MM.1S (cell line): ENCODE measurements around the gene TMC2.

ENCODE experiments used
- DNase-seq: peaks from one replicate; pipeline ENCODE4 v3.0.0-alpha.2; 2015
- H2AFZ ChIP-seq: fragments of 300-600 bp; sonication (generic); 2 replicates; pipeline ENCODE4 v1.6.0; 2016; ENCODE audit warnings: antibody characterized with exemption, low read length
- H3F3A ChIP-seq: fragments of 300-600 bp; sonication (generic); 2 replicates; pipeline ENCODE4 v1.6.1; 2016; ENCODE audit warnings: mild to moderate bottlenecking, antibody characterized with exemption, low read length, moderate library complexity, mixed read lengths; ENCODE audit not compliant: insufficient read depth
- H3K27ac ChIP-seq: fragments of 300-600 bp; sonication (generic); 2 replicates; pipeline ENCODE4 v1.5.1; 2016; ENCODE audit warnings: mild to moderate bottlenecking, low read length
- H3K27me3 ChIP-seq: fragments of 300-600 bp; sonication (generic); replicated peaks from 2 replicates; pipeline ENCODE4 v1.6.0; 2016; ENCODE audit warnings: low read length; ENCODE audit not compliant: insufficient read depth
- H3K36me3 ChIP-seq: fragments of 300-600 bp; sonication (generic); replicated peaks from 2 replicates; pipeline ENCODE4 v1.6.1; 2016; ENCODE audit warnings: mild to moderate bottlenecking, low read length, mixed read lengths; ENCODE audit not compliant: insufficient read depth
- H3K4me1 ChIP-seq: fragments of 300-600 bp; sonication (generic); 2 replicates; pipeline ENCODE4 v1.6.1; 2016; ENCODE audit warnings: low read length, mixed read lengths
- H3K4me2 ChIP-seq: fragments of 300-600 bp; sonication (generic); 2 replicates; pipeline ENCODE4 v1.6.0; 2016; ENCODE audit warnings: low read depth, low read length
- H3K4me3 ChIP-seq: fragments of 300-600 bp; sonication (generic); 2 replicates; pipeline ENCODE4 v1.5.1; 2016; ENCODE audit warnings: low read length, mixed read lengths
- H3K79me2 ChIP-seq: fragments of 300-600 bp; sonication (generic); 2 replicates; pipeline ENCODE4 v1.6.1; 2016; ENCODE audit warnings: mixed run types, low read length, mixed read lengths
- H3K9ac ChIP-seq: fragments of 300-600 bp; sonication (generic); 2 replicates; pipeline ENCODE4 v1.6.1; 2016; ENCODE audit warnings: low read length, mixed read lengths
- H3K9me2 ChIP-seq: fragments of 300-600 bp; sonication (generic); replicated peaks from 2 replicates; pipeline ENCODE4 v1.6.1; 2016; ENCODE audit warnings: mild to moderate bottlenecking, low read length, mixed read lengths; ENCODE audit not compliant: insufficient read depth
- H3K9me3 ChIP-seq: fragments of 300-600 bp; sonication (generic); replicated peaks from 2 replicates; pipeline ENCODE4 v1.6.1; 2016; ENCODE audit warnings: mild to moderate bottlenecking, low read length, mixed read lengths; ENCODE audit not compliant: insufficient read depth
- H4K20me1 ChIP-seq: fragments of 300-600 bp; sonication (generic); 2 replicates; pipeline ENCODE4 v1.6.1; 2016; ENCODE audit warnings: mild to moderate bottlenecking, low read length, moderate library complexity, mixed read lengths; ENCODE audit not compliant: insufficient read depth
- EZH2 ChIP-seq: fragments of 300-600 bp; sonication (generic); optimal IDR thresholded peaks from 2 replicates; pipeline ENCODE3; 2017; ENCODE audit warnings: low read depth, mild to moderate bottlenecking, antibody characterized with exemption, low read length, mixed read lengths
- EZH2phosphoT487 ChIP-seq: fragments of 300-600 bp; sonication (generic); IDR thresholded peaks from 2 replicates; pipeline ENCODE4 v1.6.1; 2018; ENCODE audit warnings: antibody characterized with exemption, low read length
- TF ChIP-seq, protein P1 (sequence below): fragments of 300-600 bp; sonication (generic); IDR thresholded peaks from 2 replicates; pipeline ENCODE4 v1.5.1; 2016; ENCODE audit warnings: antibody characterized with exemption, low read length, mixed read lengths

The TMC2 gene

DNA sequence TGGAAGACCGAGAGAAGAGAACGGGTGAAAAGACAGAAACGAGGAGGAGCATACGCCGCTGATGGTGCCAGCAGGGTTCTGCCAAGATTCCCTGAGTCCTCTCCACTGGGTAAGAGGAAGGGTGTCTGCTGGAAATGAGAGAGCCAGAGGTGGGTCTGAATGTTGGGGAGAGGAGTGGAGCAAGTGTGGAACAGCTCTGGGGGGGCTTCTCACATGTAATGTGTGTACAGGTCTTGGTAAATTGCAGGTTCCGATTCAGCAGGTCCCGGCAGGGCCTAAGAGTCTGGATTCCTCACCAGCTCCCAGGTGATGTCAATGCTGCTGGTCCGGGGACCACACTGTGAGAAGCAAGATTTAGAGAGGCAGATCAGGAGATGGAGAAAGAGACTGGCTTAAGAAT is 154.8 kb downstream of the TMC2 start:
- H3K4me3 ChIP-seq: no peak overlapping the region
- no peaks in the 10 kb centered on the region for H4K20me1 ChIP-seq
- no peaks in the 10 kb centered on the region for H3K9me2 ChIP-seq
- TF ChIP-seq EZH2 (no peak), EZH2phosphoT487 (no peak)
- TF ChIP-seq, protein P1, sequence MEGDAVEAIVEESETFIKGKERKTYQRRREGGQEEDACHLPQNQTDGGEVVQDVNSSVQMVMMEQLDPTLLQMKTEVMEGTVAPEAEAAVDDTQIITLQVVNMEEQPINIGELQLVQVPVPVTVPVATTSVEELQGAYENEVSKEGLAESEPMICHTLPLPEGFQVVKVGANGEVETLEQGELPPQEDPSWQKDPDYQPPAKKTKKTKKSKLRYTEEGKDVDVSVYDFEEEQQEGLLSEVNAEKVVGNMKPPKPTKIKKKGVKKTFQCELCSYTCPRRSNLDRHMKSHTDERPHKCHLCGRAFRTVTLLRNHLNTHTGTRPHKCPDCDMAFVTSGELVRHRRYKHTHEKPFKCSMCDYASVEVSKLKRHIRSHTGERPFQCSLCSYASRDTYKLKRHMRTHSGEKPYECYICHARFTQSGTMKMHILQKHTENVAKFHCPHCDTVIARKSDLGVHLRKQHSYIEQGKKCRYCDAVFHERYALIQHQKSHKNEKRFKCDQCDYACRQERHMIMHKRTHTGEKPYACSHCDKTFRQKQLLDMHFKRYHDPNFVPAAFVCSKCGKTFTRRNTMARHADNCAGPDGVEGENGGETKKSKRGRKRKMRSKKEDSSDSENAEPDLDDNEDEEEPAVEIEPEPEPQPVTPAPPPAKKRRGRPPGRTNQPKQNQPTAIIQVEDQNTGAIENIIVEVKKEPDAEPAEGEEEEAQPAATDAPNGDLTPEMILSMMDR: no peak
- DNase-seq: no peak
- H3K79me2 ChIP-seq: no peaks in the 10 kb centered on the region
- H3K9ac ChIP-seq: no peak overlapping the region
- H3K9me3 ChIP-seq: no peaks in the 10 kb centered on the region
- H3K4me1 ChIP-seq: no peaks in the 10 kb centered on the region; the same call in 1 of the 2 replicates
- H3K27ac ChIP-seq: no peak overlapping the region
- H2AFZ ChIP-seq: no peak overlapping the region
- peaks cover 7% of the 10 kb centered on the region; the same call in 1 of the 2 replicates for H3F3A ChIP-seq
- no peak overlapping the region for H3K4me2 ChIP-seq
- no peaks in the 10 kb centered on the region for H3K36me3 ChIP-seq
- peaks cover 10% of the 10 kb centered on the region for H3K27me3 ChIP-seq
